ENCODE measurements around the gene MAP2K4.

Gene MAP2K4

DNA sequence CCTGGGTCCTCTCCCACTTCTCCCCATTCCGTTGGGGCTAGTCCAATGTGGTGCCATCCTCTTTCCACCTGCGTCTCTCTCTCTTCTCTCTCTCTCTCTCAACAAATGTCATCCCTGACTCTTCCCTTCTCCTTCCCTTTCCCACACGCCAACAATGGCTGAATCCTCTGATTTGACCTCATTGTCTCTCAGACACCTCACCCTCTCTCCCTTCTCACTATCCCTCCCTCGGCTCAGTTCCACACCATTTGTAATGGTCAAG lies 22.8 kb upstream of the MAP2K4 start:
- TF ChIP-seq TAF1 (IDR thresholded peaks at IDR 0.05; ENCODE audit: borderline replicate concordance, insufficient read depth, low read length) (no peak), POLR2AphosphoS5 (IDR thresholded peaks at IDR 0.05; ENCODE audit: low read depth, low read length) (no peak), FOXP2 (optimal IDR thresholded peaks at IDR 0.05; ENCODE audit: borderline replicate concordance, extremely low read depth, extremely low read length, insufficient read depth) (no peak), SIN3A (IDR thresholded peaks at IDR 0.05; ENCODE audit: borderline replicate concordance, insufficient read depth, low read length) (no peak)
- TF ChIP-seq, protein P1, sequence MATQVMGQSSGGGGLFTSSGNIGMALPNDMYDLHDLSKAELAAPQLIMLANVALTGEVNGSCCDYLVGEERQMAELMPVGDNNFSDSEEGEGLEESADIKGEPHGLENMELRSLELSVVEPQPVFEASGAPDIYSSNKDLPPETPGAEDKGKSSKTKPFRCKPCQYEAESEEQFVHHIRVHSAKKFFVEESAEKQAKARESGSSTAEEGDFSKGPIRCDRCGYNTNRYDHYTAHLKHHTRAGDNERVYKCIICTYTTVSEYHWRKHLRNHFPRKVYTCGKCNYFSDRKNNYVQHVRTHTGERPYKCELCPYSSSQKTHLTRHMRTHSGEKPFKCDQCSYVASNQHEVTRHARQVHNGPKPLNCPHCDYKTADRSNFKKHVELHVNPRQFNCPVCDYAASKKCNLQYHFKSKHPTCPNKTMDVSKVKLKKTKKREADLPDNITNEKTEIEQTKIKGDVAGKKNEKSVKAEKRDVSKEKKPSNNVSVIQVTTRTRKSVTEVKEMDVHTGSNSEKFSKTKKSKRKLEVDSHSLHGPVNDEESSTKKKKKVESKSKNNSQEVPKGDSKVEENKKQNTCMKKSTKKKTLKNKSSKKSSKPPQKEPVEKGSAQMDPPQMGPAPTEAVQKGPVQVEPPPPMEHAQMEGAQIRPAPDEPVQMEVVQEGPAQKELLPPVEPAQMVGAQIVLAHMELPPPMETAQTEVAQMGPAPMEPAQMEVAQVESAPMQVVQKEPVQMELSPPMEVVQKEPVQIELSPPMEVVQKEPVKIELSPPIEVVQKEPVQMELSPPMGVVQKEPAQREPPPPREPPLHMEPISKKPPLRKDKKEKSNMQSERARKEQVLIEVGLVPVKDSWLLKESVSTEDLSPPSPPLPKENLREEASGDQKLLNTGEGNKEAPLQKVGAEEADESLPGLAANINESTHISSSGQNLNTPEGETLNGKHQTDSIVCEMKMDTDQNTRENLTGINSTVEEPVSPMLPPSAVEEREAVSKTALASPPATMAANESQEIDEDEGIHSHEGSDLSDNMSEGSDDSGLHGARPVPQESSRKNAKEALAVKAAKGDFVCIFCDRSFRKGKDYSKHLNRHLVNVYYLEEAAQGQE (IDR thresholded peaks at IDR 0.05; ENCODE audit: insufficient read depth in 1 of 2, low read depth in 2 of 2, low read length in 2 of 2) = no peak

GRCh38 chr17:11999696-12000095 lies 21.0 kb upstream of the MAP2K4 start:
- TF ChIP-seq SIN3A (IDR thresholded peaks at IDR 0.05; ENCODE audit: borderline replicate concordance, insufficient read depth, low read length) = no peak
- TF ChIP-seq, protein P1 (IDR thresholded peaks at IDR 0.05; ENCODE audit: insufficient read depth in 1 of 2, low read depth in 2 of 2, low read length in 2 of 2) = no peak
- no peak for TF ChIP-seq POLR2AphosphoS5 (IDR thresholded peaks at IDR 0.05; ENCODE audit: low read depth, low read length)
- no peak for TF ChIP-seq FOXP2 (optimal IDR thresholded peaks at IDR 0.05; ENCODE audit: borderline replicate concordance, extremely low read depth, extremely low read length, insufficient read depth)
- no peak for TF ChIP-seq TAF1 (IDR thresholded peaks at IDR 0.05; ENCODE audit: borderline replicate concordance, insufficient read depth, low read length)

GRCh38 chr17:12007466-12007865 lies 13.2 kb upstream of the MAP2K4 start:
- TF ChIP-seq, protein P1 (IDR thresholded peaks at IDR 0.05; ENCODE audit: insufficient read depth in 1 of 2, low read depth in 2 of 2, low read length in 2 of 2) = no peak
- TF ChIP-seq TAF1 (IDR thresholded peaks at IDR 0.05; ENCODE audit: borderline replicate concordance, insufficient read depth, low read length) (no peak), SIN3A (IDR thresholded peaks at IDR 0.05; ENCODE audit: borderline replicate concordance, insufficient read depth, low read length) (no peak), POLR2AphosphoS5 (IDR thresholded peaks at IDR 0.05; ENCODE audit: low read depth, low read length) (no peak), FOXP2 (optimal IDR thresholded peaks at IDR 0.05; ENCODE audit: borderline replicate concordance, extremely low read depth, extremely low read length, insufficient read depth) (no peak)

- TF ChIP-seq POLR2AphosphoS5 (IDR thresholded peaks at IDR 0.05; ENCODE audit: low read depth, low read length) = no peak
- TF ChIP-seq TAF1 (IDR thresholded peaks at IDR 0.05; ENCODE audit: borderline replicate concordance, insufficient read depth, low read length) = no peak
- TF ChIP-seq, protein P1 (IDR thresholded peaks at IDR 0.05; ENCODE audit: insufficient read depth in 1 of 2, low read depth in 2 of 2, low read length in 2 of 2) = no peak
- no peak for TF ChIP-seq SIN3A (IDR thresholded peaks at IDR 0.05; ENCODE audit: borderline replicate concordance, insufficient read depth, low read length)
- TF ChIP-seq FOXP2 (optimal IDR thresholded peaks at IDR 0.05; ENCODE audit: borderline replicate concordance, extremely low read depth, extremely low read length, insufficient read depth) = no peak
Measured at GRCh38 chr17:12021623-12022140, 1.0 kb downstream of the MAP2K4 start.

GRCh38 chr17:12022310-12022709 lies 1.6 kb downstream of the MAP2K4 start:
- no peak for TF ChIP-seq SIN3A (IDR thresholded peaks at IDR 0.05; ENCODE audit: borderline replicate concordance, insufficient read depth, low read length)
- TF ChIP-seq TAF1 (IDR thresholded peaks at IDR 0.05; ENCODE audit: borderline replicate concordance, insufficient read depth, low read length) = no peak
- TF ChIP-seq FOXP2 (optimal IDR thresholded peaks at IDR 0.05; ENCODE audit: borderline replicate concordance, extremely low read depth, extremely low read length, insufficient read depth) = no peak
- no peak for TF ChIP-seq POLR2AphosphoS5 (IDR thresholded peaks at IDR 0.05; ENCODE audit: low read depth, low read length)
- TF ChIP-seq, protein P1 (IDR thresholded peaks at IDR 0.05; ENCODE audit: insufficient read depth in 1 of 2, low read depth in 2 of 2, low read length in 2 of 2) = no peak
